Bone marrow (tissue), 2 donors: ENCODE measurements around the gene TRHDE.
"Not testable (repeated sequence)": the region's sequence is repeated elsewhere in the genome, so short reads cannot be mapped to it uniquely, and the experiment has no call there.

ENCODE experiments used
- DNase-seq, 2 donors: peaks; one replicate each; lab custom pipeline; 2025; lab: John Stamatoyannopoulos, UW

Gene TRHDE

DNA sequence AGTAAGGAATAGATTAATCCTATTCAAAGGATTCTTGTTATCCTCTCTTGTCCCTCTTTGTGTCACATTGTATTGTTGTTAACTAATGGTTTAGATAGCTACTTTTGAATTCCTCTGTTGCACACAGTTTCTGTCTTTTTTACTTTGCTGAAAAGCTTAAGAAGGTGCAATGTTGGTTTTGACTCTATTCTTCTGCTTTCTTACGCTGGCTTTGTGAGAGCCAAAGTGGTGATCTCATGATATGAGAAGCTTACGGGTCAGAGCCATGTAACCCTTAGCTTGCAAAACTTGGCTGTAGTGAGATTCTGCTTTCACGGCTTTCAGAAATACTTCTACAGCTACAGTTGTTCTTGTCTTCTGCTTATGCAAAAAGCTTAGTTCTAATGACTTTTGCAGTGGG, 239.7 kb downstream of the TRHDE start:
- no peak for DNase-seq

DNA sequence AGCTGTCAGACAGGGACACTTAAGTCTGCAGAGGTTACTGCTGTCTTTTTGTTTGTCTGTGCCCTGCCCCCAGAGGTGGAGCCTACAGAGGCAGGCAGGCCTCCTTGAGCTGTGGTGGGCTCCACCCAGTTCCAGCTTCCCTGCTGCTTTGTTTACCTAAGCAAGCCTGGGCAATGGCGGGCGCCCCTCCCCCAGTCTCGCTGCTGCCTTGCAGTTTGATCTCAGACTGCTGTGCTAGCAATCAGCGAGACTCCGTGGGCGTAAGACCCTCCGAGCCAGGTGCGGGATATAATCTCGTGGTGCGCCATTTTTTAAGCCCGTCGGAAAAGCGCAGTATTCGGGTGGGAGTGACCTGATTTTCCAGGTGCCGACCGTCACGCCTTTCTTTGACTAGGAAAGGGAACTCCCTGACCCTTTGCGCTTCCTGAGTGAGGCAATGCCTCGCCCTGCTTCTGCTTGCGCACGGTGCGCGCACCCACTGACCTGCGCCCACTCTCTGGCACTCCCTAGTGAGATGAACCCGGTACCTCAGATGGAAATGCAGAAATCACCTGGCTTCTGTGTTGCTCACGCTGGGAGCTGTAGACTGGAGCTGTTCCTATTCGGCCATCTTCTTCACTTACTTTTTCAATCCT, 248.0 kb downstream of the TRHDE start:
- not testable (repeated sequence) for DNase-seq

DNA sequence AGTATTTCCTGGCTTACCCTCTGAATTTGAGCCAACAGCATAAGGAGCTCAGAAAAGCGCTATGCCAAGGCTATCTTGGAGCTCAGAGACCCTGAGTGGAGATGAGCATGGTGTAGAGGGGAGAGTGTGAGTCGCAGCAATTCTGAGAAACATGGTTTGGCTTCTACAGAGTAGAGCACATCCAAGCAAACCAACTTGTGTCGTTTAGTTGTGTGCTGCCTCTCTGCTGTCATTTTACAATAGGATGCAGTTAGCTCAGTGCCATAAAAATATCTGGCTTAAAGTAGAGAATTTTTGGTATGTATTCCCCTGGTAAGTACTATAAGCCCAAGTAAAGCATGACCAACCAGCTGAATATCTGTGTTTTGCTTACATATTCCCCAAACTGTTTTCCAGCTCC, 249.2 kb downstream of the TRHDE start:
- DNase-seq: no peak

DNA sequence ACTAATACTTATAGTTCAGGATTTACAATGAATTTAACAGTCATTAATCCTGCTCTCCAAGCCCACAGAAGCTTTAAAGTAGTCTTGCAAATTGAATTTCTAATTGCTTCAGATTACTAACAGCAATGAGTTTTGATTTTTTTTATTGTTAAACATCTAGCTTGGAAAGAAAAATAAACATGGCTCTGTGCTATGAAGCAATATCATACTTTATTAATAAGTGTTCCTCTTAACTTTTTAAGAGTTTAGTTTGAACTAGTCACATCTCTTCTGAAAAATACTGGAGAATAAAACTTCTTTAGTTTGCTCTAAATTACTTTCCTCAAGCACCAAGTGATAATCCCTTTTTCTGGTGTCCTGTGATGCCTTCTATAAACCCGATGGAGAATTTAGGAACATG, 250.2 kb downstream of the TRHDE start:
- DNase-seq: no peak

DNA sequence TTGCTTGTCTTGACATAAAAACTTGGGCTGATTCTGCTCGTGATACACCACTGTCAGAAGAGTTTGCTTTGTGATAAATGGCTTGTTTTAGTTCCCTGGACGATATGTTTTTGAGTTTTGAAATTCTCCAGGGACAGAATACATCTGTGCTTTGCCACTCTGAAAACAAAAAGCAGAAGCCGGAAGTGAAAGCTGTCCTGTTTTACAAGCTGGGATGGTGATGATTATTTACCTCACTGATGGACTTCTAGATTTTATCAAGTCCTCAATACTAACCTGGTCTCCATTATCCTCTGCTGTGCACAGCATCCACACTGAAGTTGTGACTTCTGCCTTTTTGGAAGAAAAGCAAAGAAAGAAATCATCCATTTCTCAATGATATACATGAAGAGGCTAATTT, 251.6 kb downstream of the TRHDE start:
- DNase-seq: no peak

DNA sequence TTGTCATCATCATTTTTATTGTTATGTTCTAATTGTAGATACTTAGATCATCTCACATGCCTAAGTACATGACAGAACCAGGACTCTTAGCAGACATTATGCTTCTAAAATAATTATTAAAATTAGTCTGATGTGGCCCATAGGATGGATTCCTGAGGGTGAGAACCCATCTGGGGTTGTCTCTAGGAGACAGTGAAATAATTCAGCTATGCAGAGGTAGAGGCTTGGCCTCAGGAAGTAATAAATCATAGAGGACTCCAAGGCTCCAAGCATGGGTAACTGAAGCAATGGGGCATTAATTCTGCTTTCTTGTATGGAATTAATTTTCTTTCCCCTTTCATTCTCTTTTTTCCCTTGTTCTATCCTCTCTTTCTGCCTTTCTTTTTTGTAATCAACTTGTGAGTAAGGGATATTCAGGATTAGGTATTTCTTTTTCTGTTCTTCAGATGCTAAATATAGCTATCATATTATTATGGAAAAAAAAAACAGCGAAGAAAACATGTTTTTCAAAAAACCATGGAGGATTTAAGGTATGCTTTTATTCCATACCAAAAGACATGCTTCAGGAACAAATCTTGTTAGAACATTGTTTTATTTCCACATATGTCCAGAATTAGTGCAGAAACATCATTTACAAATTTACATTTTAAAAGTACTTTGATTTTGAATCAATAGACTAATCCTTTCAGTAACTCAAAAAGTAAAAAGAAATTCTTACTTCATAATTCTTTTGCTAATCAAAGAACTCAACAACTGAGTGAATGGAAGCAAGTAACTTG, 263.2 kb downstream of the TRHDE start:
- DNase-seq: no peak

DNA sequence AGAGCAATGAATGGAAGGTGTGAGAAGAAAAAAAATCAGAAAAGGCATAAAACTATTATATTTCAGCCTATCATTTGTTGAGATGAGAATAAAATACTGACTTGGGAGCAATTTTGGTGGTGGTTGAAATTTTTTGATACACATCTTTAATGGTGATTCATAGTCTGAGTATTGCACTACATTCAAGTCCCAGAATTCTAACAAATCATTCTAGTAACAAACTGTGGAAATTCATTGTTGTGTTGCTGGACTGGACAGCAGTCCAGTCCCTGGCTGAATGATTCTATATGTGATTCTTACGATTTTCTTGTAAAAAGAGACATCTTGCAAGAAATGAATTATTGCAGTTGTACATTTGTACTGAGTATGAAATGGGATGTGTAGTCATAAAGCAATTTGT, 268.6 kb downstream of the TRHDE start:
- no peak for DNase-seq

DNA sequence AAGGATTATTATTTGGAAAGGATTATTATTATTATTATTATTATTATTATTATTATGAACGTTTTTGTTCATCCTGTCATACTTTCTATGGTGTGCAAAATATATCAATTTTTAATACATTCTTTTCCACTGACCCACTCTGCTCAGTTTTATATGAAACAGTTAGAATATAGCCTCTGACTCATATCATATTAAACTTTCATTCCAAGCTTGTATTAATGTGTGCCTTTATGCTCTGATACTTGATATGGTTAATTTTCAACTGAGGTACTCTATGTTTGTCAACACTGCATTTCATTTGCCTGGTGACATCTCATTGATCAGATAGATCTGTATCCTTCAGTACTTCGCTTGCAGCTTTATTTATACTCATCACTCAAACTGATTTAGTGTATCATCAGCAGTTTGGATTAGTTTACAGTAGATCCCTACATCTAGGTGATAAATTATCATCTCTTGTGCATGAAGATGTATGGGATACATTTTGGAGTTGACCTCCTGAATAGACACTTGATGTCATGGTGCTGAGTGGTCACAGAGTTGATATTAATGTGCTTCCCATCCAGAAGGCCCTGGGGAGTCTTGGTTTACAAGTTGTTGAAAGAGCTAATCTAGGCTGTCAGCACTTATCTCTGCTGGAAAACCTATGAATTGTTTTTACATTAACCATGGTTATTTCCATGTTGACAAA, 271.8 kb downstream of the TRHDE start:
- DNase-seq: no peak

DNA sequence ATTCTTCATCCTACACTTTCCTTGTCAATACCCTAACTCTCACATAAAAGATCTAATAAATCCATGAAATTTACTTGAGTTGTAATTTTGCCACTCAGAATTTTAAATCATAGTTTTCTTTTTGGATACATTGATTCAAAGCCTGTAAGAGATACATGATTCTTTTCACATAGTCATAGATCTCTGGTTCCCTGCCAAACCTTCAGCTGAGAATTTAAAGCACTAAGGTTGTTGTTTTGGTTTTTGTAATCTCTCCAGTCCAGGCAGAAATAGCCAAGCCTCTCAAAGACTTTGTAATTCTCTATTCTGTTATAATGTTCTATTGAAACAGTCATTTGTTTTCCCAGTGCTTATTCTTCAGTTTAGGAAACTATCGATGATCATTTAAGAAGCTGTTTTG, 273.9 kb downstream of the TRHDE start:
- DNase-seq: no peak

DNA sequence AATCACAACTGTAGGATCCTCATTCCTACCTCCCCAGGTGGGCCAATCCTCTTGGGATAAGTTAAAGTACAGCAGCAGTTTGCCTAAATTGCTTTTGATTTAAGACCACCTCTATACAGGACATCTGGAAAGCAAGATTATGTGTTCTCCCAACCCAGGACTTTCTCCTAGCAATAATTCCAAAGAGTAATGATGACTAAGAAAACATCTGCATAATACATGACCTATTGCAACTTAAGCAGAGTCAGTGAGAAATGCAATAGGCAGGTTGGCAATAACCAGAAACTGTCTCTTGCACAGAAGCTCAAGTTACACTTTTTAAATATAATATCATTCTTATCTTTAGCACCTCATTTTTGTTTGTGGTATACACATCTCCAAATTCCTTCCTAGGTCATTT, 275.4 kb downstream of the TRHDE start:
- no peak for DNase-seq

DNA sequence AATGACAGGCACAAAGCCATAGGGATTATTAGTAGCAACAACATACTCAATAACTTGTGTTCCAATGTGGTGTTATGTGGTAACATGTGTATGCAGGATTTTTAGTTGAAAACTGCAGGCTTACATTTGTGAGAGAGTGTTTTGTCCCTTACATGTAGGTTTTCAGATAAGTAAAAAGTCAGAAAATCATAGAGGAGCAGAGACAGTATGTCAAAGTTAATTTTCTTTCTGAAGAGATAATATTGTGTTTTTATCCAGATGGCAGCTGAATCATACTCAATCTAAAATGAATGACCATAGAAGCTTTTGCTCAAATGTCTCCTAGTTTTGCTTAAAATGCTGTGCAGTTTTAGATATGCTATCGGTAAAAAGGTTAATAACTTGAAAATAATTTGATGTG, 277.0 kb downstream of the TRHDE start:
- no peak for DNase-seq

DNA sequence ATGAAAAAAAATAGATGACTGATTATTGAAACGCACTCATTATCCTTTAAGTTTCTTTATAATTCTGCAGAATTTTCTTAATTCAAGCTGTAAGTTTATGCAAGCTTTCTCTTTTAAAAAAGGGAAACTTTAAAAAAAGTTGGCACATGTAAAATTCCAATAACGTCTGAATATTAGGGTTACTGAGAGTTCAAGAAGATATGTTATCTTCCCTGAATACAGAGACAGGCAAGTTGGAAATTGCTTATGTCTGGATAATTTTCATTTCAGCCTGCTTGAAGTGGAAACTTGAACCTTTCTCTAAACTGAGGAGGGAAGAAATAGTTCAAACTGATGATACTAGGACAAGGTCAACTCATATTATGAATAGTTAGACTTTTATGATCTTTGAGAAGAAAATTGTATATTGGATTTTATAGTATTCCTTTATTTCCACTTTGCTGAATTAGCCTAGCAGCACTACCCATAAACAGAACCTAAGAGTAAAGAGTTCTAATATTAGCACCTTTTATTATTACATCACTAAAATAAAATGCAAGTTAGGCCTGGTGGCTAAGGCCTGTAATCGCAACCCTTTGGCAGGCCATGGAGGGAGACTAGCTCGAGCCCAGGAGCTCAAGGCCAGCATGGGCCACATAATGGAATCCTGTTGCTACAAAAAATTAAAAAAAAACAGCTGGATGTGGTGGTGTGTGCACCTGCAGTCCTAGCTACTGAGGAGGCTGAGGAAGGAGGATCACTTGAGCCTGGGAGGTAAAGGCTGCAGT, 288.0 kb downstream of the TRHDE start:
- no peak for DNase-seq

DNA sequence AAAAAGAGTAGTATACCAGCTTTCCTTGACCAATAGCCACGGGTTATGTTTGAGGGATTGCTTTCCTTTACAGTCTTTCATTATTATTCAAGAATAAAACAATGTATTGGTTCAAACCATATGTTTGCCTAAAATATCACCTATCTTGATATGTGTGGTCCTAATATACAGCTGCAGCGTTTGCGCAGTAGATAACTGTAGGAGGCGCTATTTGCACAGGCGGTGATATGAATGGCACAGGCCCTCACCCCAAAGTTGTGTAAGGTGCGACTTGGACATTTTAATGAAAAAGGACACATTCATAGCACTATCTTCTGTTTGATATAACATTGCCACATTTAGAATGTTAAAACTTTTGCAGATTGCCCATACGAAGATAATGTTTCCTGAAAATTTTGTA, 298.4 kb downstream of the TRHDE start:
- no peak for DNase-seq

DNA sequence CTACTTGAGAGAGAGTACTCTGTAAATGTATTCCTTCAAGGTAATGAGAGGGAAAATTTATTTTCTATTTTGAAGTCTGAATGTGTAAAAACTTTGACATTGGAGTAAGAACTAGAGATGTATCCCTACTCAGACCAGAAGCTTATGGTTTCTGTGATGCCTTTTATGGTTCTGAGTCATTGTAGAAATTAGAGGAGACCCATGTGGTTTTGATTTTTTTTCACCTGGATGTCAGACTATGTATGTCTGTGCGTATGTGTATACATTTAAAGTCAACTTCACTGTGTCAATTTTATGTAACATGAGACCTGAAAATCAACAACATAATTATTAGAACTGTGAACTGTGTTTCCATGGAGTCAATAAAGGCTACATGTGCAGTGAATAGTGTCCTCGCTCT, 302.0 kb downstream of the TRHDE start:
- DNase-seq: no peak

DNA sequence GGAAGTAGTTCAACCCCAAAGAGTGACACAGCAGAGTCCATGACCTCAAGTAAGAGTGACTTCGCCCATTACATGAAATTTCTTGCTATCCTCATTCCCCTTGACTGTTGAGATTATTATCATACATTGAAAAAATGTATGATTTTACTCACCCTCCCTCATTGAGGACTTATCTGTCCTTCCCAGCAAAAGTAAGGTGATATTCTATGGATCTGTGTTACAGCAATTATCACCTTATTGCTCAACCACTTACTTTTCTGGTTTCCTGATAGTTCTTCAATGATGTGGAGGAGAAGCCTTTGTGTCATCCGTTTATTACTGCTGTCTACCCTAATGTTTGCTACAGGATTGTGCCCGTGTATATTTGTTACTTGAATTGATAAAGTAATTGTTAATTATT, 306.2 kb downstream of the TRHDE start:
- DNase-seq: no peak

DNA sequence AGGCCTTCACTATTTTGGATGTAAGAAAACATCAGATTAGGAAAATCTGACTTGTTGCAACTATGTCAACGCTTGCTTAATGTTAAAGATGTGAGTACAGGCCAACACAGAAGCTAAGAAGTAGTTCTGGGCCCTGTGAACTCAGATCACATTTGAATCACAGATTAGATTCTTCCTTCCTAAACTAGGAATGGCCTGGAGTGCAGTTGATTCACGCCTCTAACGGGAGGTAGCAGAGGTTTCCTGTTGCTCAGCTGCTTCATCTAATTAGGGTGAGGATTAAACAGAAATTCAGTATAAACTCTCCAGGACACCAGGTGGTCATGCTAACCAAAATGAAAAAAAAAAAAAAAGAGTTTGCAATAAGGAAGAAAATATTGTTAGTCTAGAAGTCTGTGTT, 314.3 kb downstream of the TRHDE start:
- no peak for DNase-seq

DNA sequence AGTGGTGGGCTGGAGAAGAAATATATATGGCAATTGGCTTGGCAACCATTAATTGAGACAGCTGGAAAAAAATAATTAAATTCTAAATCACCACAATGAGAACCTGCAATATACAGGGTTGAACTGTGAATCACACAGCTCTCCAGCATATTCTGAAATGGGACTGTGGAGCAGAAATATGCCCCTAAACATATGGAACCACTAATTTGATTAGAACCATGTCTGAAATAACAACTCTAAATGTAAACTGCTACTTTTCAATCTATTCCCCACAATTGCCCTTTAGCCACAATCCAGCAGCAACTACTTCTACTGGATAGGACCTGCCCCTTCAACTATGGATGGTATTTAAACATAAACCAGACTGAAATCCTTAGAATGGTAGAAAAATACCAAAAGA, 330.4 kb downstream of the TRHDE start:
- DNase-seq: no peak

DNA sequence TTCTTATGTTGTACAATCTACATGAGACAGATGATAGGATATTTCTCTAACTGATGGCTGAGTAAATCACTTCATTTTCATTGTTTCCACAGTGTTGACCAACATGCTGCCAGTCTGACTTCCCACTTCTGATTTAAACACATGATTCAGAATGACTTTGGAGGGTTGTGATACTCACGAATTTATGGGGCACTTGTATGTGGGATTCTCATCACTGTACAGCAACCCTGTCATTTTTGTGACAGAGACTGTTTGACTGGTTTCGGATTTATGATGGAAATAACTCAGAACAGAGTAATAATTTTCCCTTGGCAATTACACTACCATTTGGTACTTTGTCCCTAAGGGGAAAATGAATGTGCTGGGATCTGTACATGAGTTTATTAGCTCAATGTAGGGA, 333.8 kb downstream of the TRHDE start:
- no peak for DNase-seq

DNA sequence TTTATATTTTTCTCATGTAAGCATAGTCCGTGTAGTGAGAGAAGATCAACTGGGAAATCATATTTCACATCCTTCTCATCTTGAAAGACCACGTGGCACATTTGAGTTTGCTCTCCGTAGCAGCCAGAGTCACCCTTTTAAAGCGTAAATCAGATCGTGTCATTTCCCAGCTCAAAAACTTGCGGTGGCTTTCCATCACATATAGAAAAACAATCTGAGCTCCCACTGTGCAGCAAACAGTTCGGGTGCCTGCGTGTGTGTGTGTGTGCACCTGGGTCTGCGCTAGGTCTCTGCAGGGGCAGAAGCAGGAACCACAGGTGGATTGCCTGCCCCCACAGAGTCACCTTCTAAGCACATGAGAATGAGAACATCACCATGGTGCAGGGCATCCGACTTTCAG, 338.2 kb downstream of the TRHDE start:
- DNase-seq: no peak

DNA sequence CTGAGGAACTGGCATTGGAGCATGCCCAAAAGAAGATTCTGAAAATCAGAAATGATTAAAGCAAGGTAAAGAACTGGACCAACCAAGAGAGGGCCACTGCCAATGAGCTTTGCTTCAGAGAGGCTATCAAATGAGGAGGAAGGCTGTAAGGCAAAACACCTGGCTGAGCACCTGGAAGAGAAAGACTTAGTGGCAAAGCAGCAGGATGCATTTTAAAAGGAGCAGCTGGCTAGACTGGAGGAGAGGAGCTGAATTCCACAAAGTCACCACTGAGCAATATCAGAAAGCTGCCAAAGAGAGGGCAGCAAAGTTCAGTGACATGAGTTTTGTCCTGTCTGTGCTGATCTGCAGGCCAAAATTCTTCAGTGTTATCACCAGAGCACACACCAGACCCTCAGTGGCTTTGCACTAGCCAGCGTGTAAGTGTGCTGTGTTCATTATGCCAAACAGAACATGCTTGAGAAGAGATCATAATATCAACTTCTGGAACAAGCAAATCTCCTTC, 338.7 kb downstream of the TRHDE start:
- no peak for DNase-seq

DNA sequence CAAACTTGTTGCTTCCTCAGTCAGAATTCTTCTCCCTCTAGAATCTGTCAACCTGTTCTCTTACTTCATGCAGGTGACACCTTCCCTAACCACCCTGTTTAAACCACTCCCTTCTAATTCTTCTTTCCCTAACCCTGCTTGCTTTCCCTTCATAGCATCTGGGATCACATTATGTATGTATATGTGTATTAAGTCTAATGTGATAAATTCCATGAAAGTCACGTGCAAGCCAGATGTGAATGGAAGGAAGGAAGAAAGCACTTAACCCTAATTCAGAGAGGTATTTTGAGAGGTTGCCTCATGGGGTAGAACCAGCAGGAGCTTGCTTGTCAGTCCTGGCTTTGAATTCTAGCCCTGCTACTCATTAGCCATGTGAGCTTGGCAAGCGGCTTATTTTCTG, 340.0 kb downstream of the TRHDE start:
- no peak for DNase-seq

DNA sequence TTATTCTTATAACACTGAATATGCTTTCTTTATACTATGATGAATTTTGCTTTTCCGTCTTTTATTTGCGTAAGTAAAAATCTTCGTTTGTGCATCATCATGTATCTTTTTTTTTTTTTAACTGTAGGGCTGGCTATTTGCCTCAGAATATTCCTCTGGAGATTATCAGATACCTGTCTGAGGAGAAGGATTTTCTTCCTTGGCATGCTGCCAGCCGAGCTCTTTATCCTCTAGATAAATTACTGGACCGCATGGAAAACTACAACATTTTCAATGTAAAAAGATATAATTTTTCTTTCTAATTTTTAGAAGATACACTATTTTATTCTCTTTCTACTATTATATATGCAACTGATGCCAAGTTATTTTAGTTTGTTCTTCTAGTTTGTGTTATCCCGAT, 346.6 kb downstream of the TRHDE start:
- no peak for DNase-seq
